BJ (cell line): ENCODE measurements around the gene FXYD6. TPM values are rescaled to one million over a fixed set of nuclear protein-coding genes. Genes with fewer than 3 reads are reported as not detected.

Source experiments
- CTCF ChIA-PET: fragments of 350-600 bp; formaldehyde crosslinking; extraction: SDS; loops from one replicate; lab custom pipeline; 2021; ENCODE audit warnings: antibody characterized with exemption, inconsistent platforms; lab: Yijun Ruan, JAX
- POLR2A ChIA-PET: fragments of 300-600 bp; sonication (Branson Sonifier 250); formaldehyde crosslinking; extraction: SDS; loops from one replicate; lab custom pipeline; 2021; ENCODE audit warnings: antibody characterized with exemption; lab: Charles Lee
- DNase-seq: peaks from one replicate; pipeline ENCODE4 v3.0.0-alpha.2; 2011; ENCODE audit warnings: low read depth
- H3K27me3 ChIP-seq: 2 replicates; pipeline ENCODE4 v1.6.0; 2011; ENCODE audit warnings: low read length; ENCODE audit not compliant: control insufficient read depth, insufficient read depth
- H3K36me3 ChIP-seq: 2 replicates; pipeline ENCODE4 v1.5.1; 2011; ENCODE audit warnings: low read length; ENCODE audit not compliant: control insufficient read depth, insufficient read depth
- H3K4me3 ChIP-seq: 2 replicates; pipeline ENCODE4 v1.5.1; 2011; ENCODE audit warnings: low read depth, mild to moderate bottlenecking, control low read depth, low read length
- polyA plus RNA-seq: library from polyadenylated mRNA; depleted of rRNA; stranded (reverse); fragments of >200 nt; gene quantifications from 2 replicates; pipeline ENCODE4 v1.2.3, GENCODE V29; 2011
- TF ChIP-seq, protein P1 (sequence below): IDR thresholded peaks from 2 replicates; pipeline ENCODE4 v1.5.1; 2011; ENCODE audit warnings: low read depth, mild to moderate bottlenecking, control low read depth, inconsistent platforms, low read length, moderate library complexity; ENCODE audit not compliant: insufficient read depth

Gene FXYD6
- polyA plus RNA-seq, 1 experiment, result not detected

DNA sequence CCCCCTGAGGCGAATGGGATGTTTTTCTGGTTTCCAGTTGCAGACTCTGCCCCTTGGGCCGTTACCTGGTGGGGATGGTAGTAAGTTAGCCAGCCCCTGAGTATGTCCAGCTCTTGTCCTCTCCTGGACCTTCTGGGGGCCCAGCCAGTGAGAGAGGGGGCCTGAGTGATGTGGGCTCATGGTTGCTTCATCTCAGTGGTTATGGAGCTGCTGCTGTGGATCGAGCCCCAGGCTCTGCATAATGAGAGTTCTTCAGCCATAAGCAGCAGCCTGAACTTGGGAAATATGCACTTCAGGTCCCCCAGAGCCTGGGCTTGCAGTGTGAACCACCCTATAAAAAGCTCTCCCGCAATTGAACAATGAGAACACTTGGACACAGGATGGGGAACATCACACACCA, 46.8 kb upstream of the FXYD6 start:
- POLR2A ChIA-PET, result no interaction called here
- Histone ChIP-seq H3K36me3 (no peaks in the 10 kb centered on the region), H3K27me3 (peaks cover 3% of the 10 kb centered on the region), H3K4me3 (no peak overlapping the region)
- no peak for DNase-seq
- CTCF ChIA-PET, result interaction anchor here (0.6 to 1.0 kb wide), 3 partner anchors 11 to 39 kb away, joined by 3 to 4 read pairs (median 4); no protein-coding TSS in a partner anchor
- TF ChIP-seq, protein P1, sequence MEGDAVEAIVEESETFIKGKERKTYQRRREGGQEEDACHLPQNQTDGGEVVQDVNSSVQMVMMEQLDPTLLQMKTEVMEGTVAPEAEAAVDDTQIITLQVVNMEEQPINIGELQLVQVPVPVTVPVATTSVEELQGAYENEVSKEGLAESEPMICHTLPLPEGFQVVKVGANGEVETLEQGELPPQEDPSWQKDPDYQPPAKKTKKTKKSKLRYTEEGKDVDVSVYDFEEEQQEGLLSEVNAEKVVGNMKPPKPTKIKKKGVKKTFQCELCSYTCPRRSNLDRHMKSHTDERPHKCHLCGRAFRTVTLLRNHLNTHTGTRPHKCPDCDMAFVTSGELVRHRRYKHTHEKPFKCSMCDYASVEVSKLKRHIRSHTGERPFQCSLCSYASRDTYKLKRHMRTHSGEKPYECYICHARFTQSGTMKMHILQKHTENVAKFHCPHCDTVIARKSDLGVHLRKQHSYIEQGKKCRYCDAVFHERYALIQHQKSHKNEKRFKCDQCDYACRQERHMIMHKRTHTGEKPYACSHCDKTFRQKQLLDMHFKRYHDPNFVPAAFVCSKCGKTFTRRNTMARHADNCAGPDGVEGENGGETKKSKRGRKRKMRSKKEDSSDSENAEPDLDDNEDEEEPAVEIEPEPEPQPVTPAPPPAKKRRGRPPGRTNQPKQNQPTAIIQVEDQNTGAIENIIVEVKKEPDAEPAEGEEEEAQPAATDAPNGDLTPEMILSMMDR, result no peak

DNA sequence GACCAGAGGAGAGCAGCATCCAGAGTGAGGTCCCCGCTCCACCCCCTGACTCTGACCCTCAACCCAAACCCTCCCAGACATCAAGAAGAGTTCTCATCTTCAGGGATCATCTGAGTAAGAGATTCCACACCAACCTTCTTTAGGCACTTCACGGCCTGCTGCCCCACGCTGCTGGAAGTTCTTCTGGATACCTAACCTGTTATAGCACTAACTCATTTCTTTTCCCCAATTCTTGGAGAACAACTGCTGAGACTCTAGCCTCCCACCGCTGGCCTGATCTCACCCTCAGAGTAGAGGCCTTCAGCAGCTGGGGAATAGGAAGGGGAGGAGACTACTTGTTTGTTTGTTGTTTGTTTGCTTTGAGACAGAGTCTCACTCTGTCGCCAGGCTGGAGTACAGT, 45.4 kb upstream of the FXYD6 start:
- ChIA-PET CTCF (no interaction called here), POLR2A (no interaction called here)
- TF ChIP-seq, protein P1, result no peak
- Histone ChIP-seq H3K4me3 (no peak overlapping the region), H3K27me3 (no peaks in the 10 kb centered on the region; the same call in none of the 2 replicates), H3K36me3 (no peaks in the 10 kb centered on the region)
- no peak for DNase-seq

DNA sequence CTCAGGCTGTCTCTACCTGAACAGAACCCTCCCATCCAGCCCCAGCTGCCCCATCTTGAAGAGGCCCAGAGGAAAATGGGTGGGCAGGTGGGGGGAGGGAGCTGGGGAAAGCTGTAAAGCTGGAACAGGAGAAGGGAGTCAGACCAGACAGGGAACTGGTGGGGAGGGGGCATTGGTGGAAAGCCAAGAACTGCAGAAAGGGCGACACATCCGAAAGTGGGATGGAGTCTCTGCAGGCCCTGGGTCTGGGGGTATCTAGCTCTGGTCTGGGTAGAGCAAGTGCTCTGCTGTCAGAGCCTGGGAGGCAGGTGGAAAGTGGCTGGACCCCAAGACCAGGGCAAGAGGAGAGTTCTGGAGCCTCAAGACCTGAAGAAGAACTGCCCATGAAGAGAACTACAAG, 45.0 kb upstream of the FXYD6 start:
- no peaks in the 10 kb centered on the region; the same call in none of the 2 replicates for H3K27me3 ChIP-seq
- no peaks in the 10 kb centered on the region for H3K36me3 ChIP-seq
- H3K4me3 ChIP-seq, result no peak overlapping the region
- TF ChIP-seq, protein P1, result no peak
- ChIA-PET POLR2A (no interaction called here), CTCF (interaction anchor here (0.6 kb wide), 1 partner anchor 453 kb away, joined by 3 read pairs; no protein-coding TSS in a partner anchor)
- no peak for DNase-seq

DNA sequence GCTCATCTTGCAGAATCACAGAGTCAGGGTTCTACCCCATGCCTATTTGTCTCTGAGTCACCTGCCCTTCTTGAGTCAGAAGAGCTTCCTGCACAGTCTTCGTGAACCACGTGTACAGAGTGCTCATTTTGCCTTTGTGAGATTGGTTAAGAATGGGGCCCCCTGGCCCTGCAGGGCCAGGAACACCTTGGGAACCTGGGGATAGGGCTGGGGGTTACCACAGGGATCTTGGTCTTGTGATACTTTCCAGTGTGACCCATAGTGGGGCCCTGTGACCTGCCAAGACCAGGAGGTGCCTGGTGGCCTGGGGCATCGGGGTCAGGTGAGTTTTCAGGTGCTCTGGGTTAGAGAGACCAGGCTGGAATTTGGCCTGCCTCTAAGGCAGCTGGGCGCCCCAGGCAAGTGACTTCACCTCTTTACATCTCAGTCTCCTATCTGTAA, 43.3 kb upstream of the FXYD6 start:
- no peaks in the 10 kb centered on the region; the same call in none of the 2 replicates for H3K27me3 ChIP-seq
- H3K36me3 ChIP-seq, result no peaks in the 10 kb centered on the region
- CTCF ChIA-PET, result interaction anchor here (0.9 to 1.1 kb wide), 3 partner anchors 9 to 112 kb away, joined by 3 to 4 read pairs (median 3); no protein-coding TSS in a partner anchor
- POLR2A ChIA-PET, result no interaction called here
- no peak for DNase-seq
- TF ChIP-seq, protein P1, result no peak
- no peak overlapping the region for H3K4me3 ChIP-seq

DNA sequence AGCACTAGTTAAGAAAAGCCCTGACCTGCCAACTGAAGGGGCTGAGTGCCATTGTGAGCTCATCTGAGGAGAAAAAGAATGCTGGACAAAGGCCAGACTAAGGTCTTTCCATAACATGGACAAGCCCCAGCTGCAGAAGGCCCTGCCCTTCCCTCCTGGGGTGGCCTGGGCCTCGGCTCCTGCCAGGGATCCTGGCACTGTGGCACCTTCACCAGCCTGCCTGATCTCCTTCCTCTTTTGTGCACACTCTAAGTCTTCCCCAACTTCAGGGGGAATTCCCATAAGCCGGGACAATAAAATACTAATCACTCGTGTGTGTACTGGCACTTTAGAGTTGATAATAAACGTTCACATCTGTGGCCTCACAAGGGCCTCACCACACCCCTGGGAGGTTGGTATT, 42.9 kb upstream of the FXYD6 start:
- ChIA-PET POLR2A (no interaction called here), CTCF (interaction anchor here (0.9 to 1.1 kb wide), 3 partner anchors 9 to 112 kb away, joined by 3 to 4 read pairs (median 3); no protein-coding TSS in a partner anchor)
- TF ChIP-seq, protein P1, result no peak
- no peak for DNase-seq
- H3K27me3 ChIP-seq, result no peaks in the 10 kb centered on the region; the same call in none of the 2 replicates
- no peaks in the 10 kb centered on the region for H3K36me3 ChIP-seq
- no peak overlapping the region for H3K4me3 ChIP-seq
